Neural cell (in vitro differentiated cells): ENCODE measurements around the gene COL27A1. TPM values are rescaled to one million over a fixed set of nuclear protein-coding genes. Genes with fewer than 3 reads are reported as not detected.

Source experiments
- H2AFZ ChIP-seq: fragments of 200-600, 300-800 bp; sonication (generic), shearing (Covaris generic); 2 replicates; pipeline ENCODE4 v1.6.0; 2014; ENCODE audit warnings: low read depth, mild to moderate bottlenecking, antibody characterized with exemption, low read length, moderate library complexity
- H3F3A ChIP-seq: fragments of 200-600 bp; shearing (Covaris generic); 2 replicates; pipeline ENCODE4 v1.6.1; 2016; ENCODE audit warnings: mild to moderate bottlenecking, moderate library complexity, mixed read lengths, antibody characterized with exemption, low read length; ENCODE audit not compliant: insufficient read depth, poor library complexity, severe bottlenecking
- H3K27ac ChIP-seq: fragments of 200-600, 300-800 bp; sonication (generic), shearing (Covaris generic); 2 replicates; pipeline ENCODE4 v1.5.1; 2014; ENCODE audit warnings: mild to moderate bottlenecking, low read length, moderate library complexity
- H3K27me3 ChIP-seq: fragments of 300-800, 200-600 bp; sonication (generic), shearing (Covaris generic); 2 replicates; pipeline ENCODE4 v1.6.0; 2014; ENCODE audit warnings: mild to moderate bottlenecking, low read depth, low read length, moderate library complexity; ENCODE audit not compliant: insufficient read depth
- H3K36me3 ChIP-seq: fragments of 300-800, 200-600 bp; sonication (generic), shearing (Covaris generic); 2 replicates; pipeline ENCODE4 v1.5.1; 2014; ENCODE audit warnings: mild to moderate bottlenecking, antibody characterized with exemption, low read length, moderate library complexity; ENCODE audit not compliant: insufficient read depth
- H3K4me2 ChIP-seq: fragments of 300-800, 200-600 bp; sonication (generic), shearing (Covaris generic); 2 replicates; pipeline ENCODE4 v1.6.0; 2014; ENCODE audit warnings: mild to moderate bottlenecking, low read length
- H3K4me3 ChIP-seq: fragments of 300-800, 200-600 bp; sonication (generic), shearing (Covaris generic); 2 replicates; pipeline ENCODE4 v1.5.1; 2014; ENCODE audit warnings: mild to moderate bottlenecking, low read length, moderate library complexity
- H3K79me2 ChIP-seq: fragments of 200-600 bp; shearing (Covaris generic); replicated peaks from 2 replicates; pipeline ENCODE4 v1.6.0; 2014; ENCODE audit warnings: mild to moderate bottlenecking, low read length, moderate library complexity; ENCODE audit not compliant: insufficient read depth
- H3K9ac ChIP-seq: fragments of 300-800, 200-600 bp; sonication (generic), shearing (Covaris generic); 2 replicates; pipeline ENCODE4 v1.6.1; 2016; ENCODE audit warnings: mild to moderate bottlenecking, low read length, mixed read lengths
- H3K9me2 ChIP-seq: fragments of 200-600 bp; shearing (Covaris generic); 2 replicates; pipeline ENCODE4 v1.6.1; 2016; ENCODE audit warnings: mild to moderate bottlenecking, low read length, mixed read lengths; ENCODE audit not compliant: insufficient read depth
- H3K9me3 ChIP-seq: fragments of 200-600, 300-800 bp; sonication (generic), shearing (Covaris generic); 2 replicates; pipeline ENCODE4 v1.6.1; 2016; ENCODE audit warnings: mild to moderate bottlenecking, mixed run types, low read length, moderate library complexity, mixed read lengths
- H4K20me1 ChIP-seq: fragments of 200-600 bp; shearing (Covaris generic); 2 replicates; pipeline ENCODE4 v1.6.1; 2016; ENCODE audit warnings: mild to moderate bottlenecking, mixed run types; ENCODE audit not compliant: insufficient read depth
- EP300 ChIP-seq: fragments of 450-650 bp; conservative IDR thresholded peaks from 2 replicates; pipeline ENCODE4 v1.6.1; 2014; ENCODE audit warnings: antibody characterized with exemption, mild to moderate bottlenecking, moderate library complexity; ENCODE audit not compliant: poor library complexity, severe bottlenecking
- EZH2 ChIP-seq: fragments of 200-600, 300-800 bp; shearing (Covaris generic), sonication (generic); IDR thresholded peaks from 2 replicates; pipeline ENCODE4 v1.6.1; 2014; ENCODE audit warnings: antibody characterized with exemption, low read length, borderline replicate concordance, mild to moderate bottlenecking; ENCODE audit not compliant: insufficient read depth, poor library complexity, severe bottlenecking
- MXI1 ChIP-seq: fragments of 450-650 bp; conservative IDR thresholded peaks from 2 replicates; pipeline ENCODE4 v1.6.1; 2014; ENCODE audit warnings: antibody characterized with exemption, mild to moderate bottlenecking; ENCODE audit not compliant: poor library complexity, severe bottlenecking
- POLR2AphosphoS5 ChIP-seq: IDR thresholded peaks from 2 replicates; pipeline ENCODE4 v1.6.1; 2012
- RAD21 ChIP-seq: fragments of 450-650 bp; conservative IDR thresholded peaks from 2 replicates; pipeline ENCODE4 v1.6.1; 2014; ENCODE audit warnings: antibody characterized with exemption, mild to moderate bottlenecking, moderate library complexity
- SMC3 ChIP-seq: fragments of 450-650 bp; conservative IDR thresholded peaks from 2 replicates; pipeline ENCODE4 v1.6.1; 2014; ENCODE audit warnings: antibody characterized with exemption, mild to moderate bottlenecking, moderate library complexity; ENCODE audit not compliant: poor library complexity
- TAF1 ChIP-seq: IDR thresholded peaks from 2 replicates; pipeline ENCODE4 v1.6.1; 2012; ENCODE audit warnings: low read depth
- polyA plus RNA-seq: library from polyadenylated mRNA; depleted of rRNA; stranded (reverse); fragments of >200 nt; gene quantifications from 2 replicates; pipeline ENCODE4 v1.2.3, GENCODE V29; 2014
- TF ChIP-seq, protein P1 (sequence below): IDR thresholded peaks from 2 replicates; pipeline ENCODE4 v1.6.1; 2012; ENCODE audit warnings: borderline replicate concordance
- TF ChIP-seq, protein P2 (sequence below): fragments of 450-650 bp; IDR thresholded peaks from 2 replicates; pipeline ENCODE4 v1.5.1; 2014; ENCODE audit warnings: antibody characterized with exemption, mild to moderate bottlenecking, moderate library complexity; ENCODE audit not compliant: poor library complexity, severe bottlenecking

COL27A1 gene
- polyA plus RNA-seq, 1 donor from 2014 or later = 0.25 TPM

DNA sequence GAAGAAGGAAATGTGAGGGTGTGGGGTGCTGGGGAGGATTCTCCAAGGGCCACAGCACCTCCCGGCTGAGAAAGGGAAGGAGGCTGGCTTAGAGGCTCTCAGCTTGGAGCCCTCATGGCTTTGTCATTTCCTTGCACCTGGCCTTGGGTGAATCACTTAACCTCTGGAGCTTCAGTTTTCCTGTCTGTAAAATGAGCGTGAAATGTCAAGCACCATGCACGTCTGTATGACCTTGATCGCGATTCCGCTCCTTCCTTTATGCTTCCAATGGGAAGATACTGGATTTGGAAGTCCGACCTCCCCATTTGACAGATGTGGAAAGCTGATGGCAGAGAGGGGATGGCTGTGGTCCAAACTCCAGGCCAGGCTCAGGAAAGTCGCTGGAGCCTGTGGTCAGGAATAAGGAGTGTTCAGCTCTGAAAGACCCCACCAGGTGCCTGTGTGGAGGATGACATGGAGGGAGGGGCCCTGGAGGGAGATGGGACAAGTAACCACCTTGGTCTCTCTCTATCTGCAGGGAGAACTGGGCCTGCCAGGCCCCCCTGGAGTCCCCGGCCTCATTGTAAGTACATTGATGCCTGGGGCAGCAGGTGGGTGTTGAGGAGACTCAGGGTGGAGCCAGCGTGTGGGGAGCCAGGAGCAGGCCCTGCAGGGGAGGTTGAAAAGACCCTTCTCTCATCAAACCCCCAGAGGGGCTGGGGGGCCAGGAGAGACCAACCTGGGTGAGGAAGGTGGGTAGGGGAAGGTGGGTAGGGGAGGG is 66.5 kb downstream of the COL27A1 start:
- Histone ChIP-seq H3K27me3 (no peaks in the 10 kb centered on the region), H3K4me2 (no peak overlapping the region), H3K36me3 (no peaks in the 10 kb centered on the region), H3K9me3 (no peaks in the 10 kb centered on the region), H3K9ac (no peak overlapping the region), H3K9me2 (no peaks in the 10 kb centered on the region), H3K27ac (no peak overlapping the region), H4K20me1 (no peaks in the 10 kb centered on the region), H3K79me2 (no peaks in the 10 kb centered on the region), H3F3A (no peaks in the 10 kb centered on the region), H2AFZ (no peak overlapping the region), H3K4me3 (no peak overlapping the region)
- TF ChIP-seq TAF1 (no peak), EZH2 (no peak), POLR2AphosphoS5 (no peak), MXI1 (no peak), EP300 (no peak), SMC3 (no peak), RAD21 (no peak)
- TF ChIP-seq, protein P1, sequence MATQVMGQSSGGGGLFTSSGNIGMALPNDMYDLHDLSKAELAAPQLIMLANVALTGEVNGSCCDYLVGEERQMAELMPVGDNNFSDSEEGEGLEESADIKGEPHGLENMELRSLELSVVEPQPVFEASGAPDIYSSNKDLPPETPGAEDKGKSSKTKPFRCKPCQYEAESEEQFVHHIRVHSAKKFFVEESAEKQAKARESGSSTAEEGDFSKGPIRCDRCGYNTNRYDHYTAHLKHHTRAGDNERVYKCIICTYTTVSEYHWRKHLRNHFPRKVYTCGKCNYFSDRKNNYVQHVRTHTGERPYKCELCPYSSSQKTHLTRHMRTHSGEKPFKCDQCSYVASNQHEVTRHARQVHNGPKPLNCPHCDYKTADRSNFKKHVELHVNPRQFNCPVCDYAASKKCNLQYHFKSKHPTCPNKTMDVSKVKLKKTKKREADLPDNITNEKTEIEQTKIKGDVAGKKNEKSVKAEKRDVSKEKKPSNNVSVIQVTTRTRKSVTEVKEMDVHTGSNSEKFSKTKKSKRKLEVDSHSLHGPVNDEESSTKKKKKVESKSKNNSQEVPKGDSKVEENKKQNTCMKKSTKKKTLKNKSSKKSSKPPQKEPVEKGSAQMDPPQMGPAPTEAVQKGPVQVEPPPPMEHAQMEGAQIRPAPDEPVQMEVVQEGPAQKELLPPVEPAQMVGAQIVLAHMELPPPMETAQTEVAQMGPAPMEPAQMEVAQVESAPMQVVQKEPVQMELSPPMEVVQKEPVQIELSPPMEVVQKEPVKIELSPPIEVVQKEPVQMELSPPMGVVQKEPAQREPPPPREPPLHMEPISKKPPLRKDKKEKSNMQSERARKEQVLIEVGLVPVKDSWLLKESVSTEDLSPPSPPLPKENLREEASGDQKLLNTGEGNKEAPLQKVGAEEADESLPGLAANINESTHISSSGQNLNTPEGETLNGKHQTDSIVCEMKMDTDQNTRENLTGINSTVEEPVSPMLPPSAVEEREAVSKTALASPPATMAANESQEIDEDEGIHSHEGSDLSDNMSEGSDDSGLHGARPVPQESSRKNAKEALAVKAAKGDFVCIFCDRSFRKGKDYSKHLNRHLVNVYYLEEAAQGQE = no peak
- TF ChIP-seq, protein P2, sequence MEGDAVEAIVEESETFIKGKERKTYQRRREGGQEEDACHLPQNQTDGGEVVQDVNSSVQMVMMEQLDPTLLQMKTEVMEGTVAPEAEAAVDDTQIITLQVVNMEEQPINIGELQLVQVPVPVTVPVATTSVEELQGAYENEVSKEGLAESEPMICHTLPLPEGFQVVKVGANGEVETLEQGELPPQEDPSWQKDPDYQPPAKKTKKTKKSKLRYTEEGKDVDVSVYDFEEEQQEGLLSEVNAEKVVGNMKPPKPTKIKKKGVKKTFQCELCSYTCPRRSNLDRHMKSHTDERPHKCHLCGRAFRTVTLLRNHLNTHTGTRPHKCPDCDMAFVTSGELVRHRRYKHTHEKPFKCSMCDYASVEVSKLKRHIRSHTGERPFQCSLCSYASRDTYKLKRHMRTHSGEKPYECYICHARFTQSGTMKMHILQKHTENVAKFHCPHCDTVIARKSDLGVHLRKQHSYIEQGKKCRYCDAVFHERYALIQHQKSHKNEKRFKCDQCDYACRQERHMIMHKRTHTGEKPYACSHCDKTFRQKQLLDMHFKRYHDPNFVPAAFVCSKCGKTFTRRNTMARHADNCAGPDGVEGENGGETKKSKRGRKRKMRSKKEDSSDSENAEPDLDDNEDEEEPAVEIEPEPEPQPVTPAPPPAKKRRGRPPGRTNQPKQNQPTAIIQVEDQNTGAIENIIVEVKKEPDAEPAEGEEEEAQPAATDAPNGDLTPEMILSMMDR = no peak

DNA sequence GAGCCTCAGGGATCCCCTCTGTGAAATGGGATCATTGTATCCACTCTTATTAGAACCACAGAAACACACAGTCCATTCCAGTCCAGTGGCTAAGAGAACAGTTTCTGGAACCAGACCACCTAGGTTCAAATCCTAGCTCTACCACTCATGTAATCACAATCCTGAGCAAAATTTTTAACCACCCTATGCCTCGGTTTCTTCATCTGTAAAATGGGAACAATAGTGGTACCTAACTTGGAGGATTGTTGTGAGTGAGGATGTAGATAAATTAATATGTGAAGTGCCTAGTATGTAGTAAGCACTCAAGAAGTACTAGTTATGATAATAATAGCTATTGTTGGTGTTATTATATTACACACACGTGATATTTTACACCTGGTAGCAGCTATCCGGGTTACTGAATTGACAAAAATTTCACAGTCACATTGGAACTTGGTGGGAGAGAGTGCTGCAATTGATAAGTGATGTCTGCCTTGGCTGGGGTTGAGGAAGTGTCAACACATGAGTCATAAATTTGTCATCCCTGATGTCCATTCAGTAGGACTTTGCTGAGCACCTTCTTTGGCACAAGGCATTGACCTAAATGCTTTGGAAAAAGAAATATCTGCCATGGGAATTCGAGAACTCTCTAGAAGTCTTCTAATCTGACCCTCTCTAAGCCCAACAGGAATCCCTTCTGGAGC is 68.4 kb downstream of the COL27A1 start:
- Histone ChIP-seq H3K9me3 (no peaks in the 10 kb centered on the region), H3K27ac (no peak overlapping the region), H3K9me2 (no peaks in the 10 kb centered on the region), H3K4me3 (no peak overlapping the region), H3K36me3 (no peaks in the 10 kb centered on the region), H3K79me2 (no peaks in the 10 kb centered on the region), H2AFZ (no peak overlapping the region), H3K27me3 (no peaks in the 10 kb centered on the region), H3F3A (no peaks in the 10 kb centered on the region), H3K9ac (no peak overlapping the region), H4K20me1 (no peaks in the 10 kb centered on the region), H3K4me2 (no peak overlapping the region)
- TF ChIP-seq TAF1 (no peak), POLR2AphosphoS5 (no peak), MXI1 (no peak), SMC3 (no peak), EZH2 (no peak), EP300 (no peak), RAD21 (no peak)
- TF ChIP-seq, protein P1 = no peak
- TF ChIP-seq, protein P2 = no peak
